ENCODE data around the gene CGB1. TPM values are rescaled to one million over a fixed set of nuclear protein-coding genes. Genes with fewer than 3 reads are reported as not detected.

The CGB1 gene
- total RNA-seq, 1 donor from 2014 or later = not detected

- intact Hi-C loops (cut with DNase I) = no loop called here
- Histone ChIP-seq H3K4me3 (peak overlapping the region; percentile 54), H3K36me3 (peaks cover 9% of the 10 kb centered on the region), H3K9me3 (no peaks in the 10 kb centered on the region), H3K27ac (no peak overlapping the region), H3K4me1 (peaks cover 26% of the 10 kb centered on the region), H3K27me3 (no peaks in the 10 kb centered on the region)
- peak; percentile 80 for DNase-seq
- ATAC-seq = peak; percentile 64
- TF ChIP-seq CTCF (IDR thresholded peaks at IDR 0.05) = peak; percentile 63
These were observed 18.9 kb downstream of the CGB1 start for GRCh38 chr19:49017666-49018351.

- ATAC-seq = no peak
- TF ChIP-seq CTCF (IDR thresholded peaks at IDR 0.05) = no peak
- no peaks in the 10 kb centered on the region for H3K9me3 ChIP-seq
- no peaks in the 10 kb centered on the region for H3K27me3 ChIP-seq
- intact Hi-C loops (cut with DNase I) = no loop called here
- no peak for DNase-seq
- H3K4me1 ChIP-seq = peaks cover 26% of the 10 kb centered on the region
- peaks cover 9% of the 10 kb centered on the region for H3K36me3 ChIP-seq
- no peak within 1 kb of the TSS for H3K27ac ChIP-seq
- H3K4me3 ChIP-seq = peak within 1 kb of the TSS; percentile 54
These were observed 19.5 kb downstream of the CGB1 start, which contains the start of gene LHB for GRCh38 chr19:49017041-49017665. LHB (minus strand) TSS chr19:49017091; CDS start chr19:49017081, 10 bp downstream.

- H3K9me3 ChIP-seq = no peaks in the 10 kb centered on the region
- no peak overlapping the region for H3K27ac ChIP-seq
- DNase-seq = no peak
- intact Hi-C loops (cut with DNase I) = no loop called here
- H3K36me3 ChIP-seq = peaks cover 17% of the 10 kb centered on the region
- TF ChIP-seq CTCF (IDR thresholded peaks at IDR 0.05) = no peak
- ATAC-seq = no peak
- H3K4me1 ChIP-seq = peaks cover 26% of the 10 kb centered on the region
- no peaks in the 10 kb centered on the region for H3K27me3 ChIP-seq
- H3K4me3 ChIP-seq = no peak overlapping the region
These were observed 20.4 kb downstream of the CGB1 start for GRCh38 chr19:49016067-49016839.

- intact Hi-C loops (cut with DNase I) = no loop called here
- no peaks in the 10 kb centered on the region for H3K9me3 ChIP-seq
- DNase-seq (no peak), ATAC-seq (no peak)
- peaks cover 28% of the 10 kb centered on the region for H3K36me3 ChIP-seq
- TF ChIP-seq CTCF (IDR thresholded peaks at IDR 0.05) = no peak
- no peak overlapping the region for H3K27ac ChIP-seq
- peaks cover 26% of the 10 kb centered on the region for H3K4me1 ChIP-seq
- H3K27me3 ChIP-seq = no peaks in the 10 kb centered on the region
- H3K4me3 ChIP-seq = no peak overlapping the region
These were observed 21.8 kb downstream of the CGB1 start for GRCh38 chr19:49014870-49015255.

- ATAC-seq (no peak), DNase-seq (no peak)
- Histone ChIP-seq H3K4me3 (no peak overlapping the region), H3K36me3 (peaks cover 33% of the 10 kb centered on the region), H3K9me3 (no peaks in the 10 kb centered on the region), H3K27me3 (no peaks in the 10 kb centered on the region), H3K4me1 (peaks cover 21% of the 10 kb centered on the region), H3K27ac (no peak overlapping the region)
- TF ChIP-seq CTCF (IDR thresholded peaks at IDR 0.05) = no peak
- intact Hi-C loops (cut with DNase I) = no loop called here
These were observed 22.4 kb downstream of the CGB1 start for GRCh38 chr19:49014123-49014869.

Measured in upper lobe of right lung (tissue), 1 donor.